HepG2 (cell line): ENCODE measurements around the gene TALDO1. TPM values are rescaled to one million over a fixed set of nuclear protein-coding genes. Genes with fewer than 3 reads are reported as not detected.

Experiments used
- CREB1 ChIP-seq, 2 experiments: fragments of 450-650 bp in 1 of 2; IDR thresholded peaks; 2 replicates each; pipeline ENCODE4 v1.6.1; 2016 to 2017; ENCODE audit warnings: control low read depth in 1 of 2, mild to moderate bottlenecking in 1 of 2, missing compliant biosample characterization in 1 of 2, missing genetic modification characterization in 1 of 2
- ELF3 ChIP-seq: IDR thresholded peaks from 2 replicates; pipeline ENCODE4 v1.6.1; 2016; ENCODE audit warnings: missing genetic modification reagents, missing compliant biosample characterization
- FOXM1 ChIP-seq: sonication (generic); formaldehyde crosslinking; IDR thresholded peaks from 2 replicates; pipeline ENCODE4 v1.5.0; 2020; ENCODE audit warnings: missing genetic modification reagents
- HDAC6 ChIP-seq: fragments of 200-600 bp; sonication (generic); IDR thresholded peaks from 2 replicates; pipeline ENCODE4 v1.7.0; 2017; ENCODE audit warnings: mild to moderate bottlenecking, antibody characterized with exemption, low read length, low read depth
- KDM1A ChIP-seq: IDR thresholded peaks from 2 replicates; pipeline ENCODE4 v1.6.1; 2016; ENCODE audit warnings: missing compliant biosample characterization
- KLF9 ChIP-seq: IDR thresholded peaks from 2 replicates; pipeline ENCODE4 v1.6.1; 2016; ENCODE audit warnings: low read depth
- NCOA2 ChIP-seq: sonication (generic); formaldehyde crosslinking; IDR thresholded peaks from 2 replicates; pipeline ENCODE4 v1.8.0; 2022; ENCODE audit warnings: inconsistent platforms
- NR3C1 ChIP-seq: sonication (generic); formaldehyde crosslinking; IDR thresholded peaks from 2 replicates; pipeline ENCODE4 v1.4.0; 2020; ENCODE audit warnings: missing genetic modification reagents
- RARA ChIP-seq: IDR thresholded peaks from 2 replicates; pipeline ENCODE4 v1.6.1; 2016; ENCODE audit warnings: missing genetic modification reagents, missing compliant biosample characterization
- RFX5 ChIP-seq: IDR thresholded peaks from 2 replicates; pipeline ENCODE4 v1.6.1; 2011; ENCODE audit warnings: low read depth, low read length, improper control_type of control experiment
- SIN3A ChIP-seq: IDR thresholded peaks from 2 replicates; pipeline ENCODE4 v1.6.1; 2011; ENCODE audit warnings: low read depth, mild to moderate bottlenecking, control low read depth, low read length, borderline replicate concordance
- TCF7 ChIP-seq: sonication (generic); IDR thresholded peaks from 2 replicates; pipeline ENCODE4 v1.6.1; 2016; ENCODE audit warnings: antibody characterized with exemption, low read depth
- TP53 ChIP-seq: sonication (generic); formaldehyde crosslinking; conservative IDR thresholded peaks from 2 replicates; pipeline ENCODE4 v1.4.0; 2020; ENCODE audit warnings: missing genetic modification reagents
- XRCC5 ChIP-seq: fragments of 200-400 bp; formaldehyde crosslinking; optimal IDR thresholded peaks from 2 replicates; pipeline ENCODE3; 2017; ENCODE audit warnings: mild to moderate bottlenecking, low read length
- ZC3H4 ChIP-seq: sonication (generic); formaldehyde crosslinking; IDR thresholded peaks from 2 replicates; pipeline ENCODE4 v1.4.0; 2020; ENCODE audit warnings: missing genetic modification reagents, borderline replicate concordance
- ZIK1 ChIP-seq: sonication (generic); formaldehyde crosslinking; IDR thresholded peaks from 2 replicates; pipeline ENCODE4 v1.5.0; 2020; ENCODE audit warnings: mild to moderate bottlenecking, low read depth, missing genetic modification reagents, borderline replicate concordance
- ZNF501 ChIP-seq: sonication (generic); formaldehyde crosslinking; IDR thresholded peaks from 2 replicates; pipeline ENCODE4 v1.5.1; 2020; ENCODE audit warnings: mild to moderate bottlenecking, moderate library complexity, missing genetic modification reagents
- ZNF552 ChIP-seq: sonication (generic); formaldehyde crosslinking; IDR thresholded peaks from 2 replicates; pipeline ENCODE4 v1.9.0; 2022; ENCODE audit warnings: missing genetic modification reagents, mild to moderate bottlenecking, borderline replicate concordance
- ZNF557 ChIP-seq: sonication (generic); formaldehyde crosslinking; IDR thresholded peaks from 2 replicates; pipeline ENCODE4 v1.4.0; 2020; ENCODE audit warnings: missing genetic modification reagents
- ZNF615 ChIP-seq: sonication (generic); formaldehyde crosslinking; IDR thresholded peaks from 2 replicates; pipeline ENCODE4 v1.5.0; 2020; ENCODE audit warnings: mild to moderate bottlenecking, missing genetic modification reagents, borderline replicate concordance
- ZNF766 ChIP-seq: sonication (generic); formaldehyde crosslinking; IDR thresholded peaks from 2 replicates; pipeline ENCODE4 v1.5.0; 2020; ENCODE audit warnings: missing genetic modification reagents, borderline replicate concordance
- ZNF782 ChIP-seq: sonication (generic); formaldehyde crosslinking; IDR thresholded peaks from 2 replicates; pipeline ENCODE4 v1.4.0; 2020; ENCODE audit warnings: missing genetic modification reagents, mild to moderate bottlenecking, borderline replicate concordance
- polyA plus RNA-seq, 8 experiments: library from polyadenylated mRNA; depleted of rRNA in 3 of 8; stranded (reverse) in 7 of 8; unstranded in 1 of 8; fragments of >200 nt; fragmentation: Illumina TruSeq in 4 of 8; extraction: Trizol in 4 of 8; gene quantifications; 2 replicates each; pipeline versions ENCODE4 v1.2.1 to v1.2.3, GENCODE V29; 2011 to 2016; ENCODE audit warnings: low read depth in 4 of 8, missing spikeins in 1 of 8, mixed read lengths in 1 of 8; ENCODE audit not compliant: insufficient read depth in 1 of 8
- total RNA-seq, 5 experiments: library from RNA; depleted of rRNA; stranded (reverse); fragments of >200 nt; fragmentation: Illumina TruSeq; extraction: Trizol; gene quantifications; 2 replicates each; pipeline ENCODE4 v1.2.3, GENCODE V29; 2016; ENCODE audit warnings: low read depth in 1 of 5
- TF ChIP-seq, protein P1 (sequence below): sonication (generic); formaldehyde crosslinking; conservative IDR thresholded peaks from 2 replicates; pipeline ENCODE4 v1.8.1; 2023; ENCODE audit warnings: missing genetic modification reagents
- TF ChIP-seq, protein P2 (sequence below): sonication (generic); formaldehyde crosslinking; IDR thresholded peaks from 2 replicates; pipeline ENCODE4 v1.5.1; 2020; ENCODE audit warnings: mild to moderate bottlenecking, missing genetic modification reagents
- TF ChIP-seq, protein P3 (sequence below): IDR thresholded peaks from 2 replicates; pipeline ENCODE4 v1.6.1; 2016; ENCODE audit warnings: missing biosample characterization, missing genetic modification reagents, low read depth

Gene TALDO1
- total and polyA plus RNA-seq, 2 of the 13 experiments (the other 11 are each of a cell fraction or from before 2014, with no cell fraction given), result 107 to 240 TPM

DNA sequence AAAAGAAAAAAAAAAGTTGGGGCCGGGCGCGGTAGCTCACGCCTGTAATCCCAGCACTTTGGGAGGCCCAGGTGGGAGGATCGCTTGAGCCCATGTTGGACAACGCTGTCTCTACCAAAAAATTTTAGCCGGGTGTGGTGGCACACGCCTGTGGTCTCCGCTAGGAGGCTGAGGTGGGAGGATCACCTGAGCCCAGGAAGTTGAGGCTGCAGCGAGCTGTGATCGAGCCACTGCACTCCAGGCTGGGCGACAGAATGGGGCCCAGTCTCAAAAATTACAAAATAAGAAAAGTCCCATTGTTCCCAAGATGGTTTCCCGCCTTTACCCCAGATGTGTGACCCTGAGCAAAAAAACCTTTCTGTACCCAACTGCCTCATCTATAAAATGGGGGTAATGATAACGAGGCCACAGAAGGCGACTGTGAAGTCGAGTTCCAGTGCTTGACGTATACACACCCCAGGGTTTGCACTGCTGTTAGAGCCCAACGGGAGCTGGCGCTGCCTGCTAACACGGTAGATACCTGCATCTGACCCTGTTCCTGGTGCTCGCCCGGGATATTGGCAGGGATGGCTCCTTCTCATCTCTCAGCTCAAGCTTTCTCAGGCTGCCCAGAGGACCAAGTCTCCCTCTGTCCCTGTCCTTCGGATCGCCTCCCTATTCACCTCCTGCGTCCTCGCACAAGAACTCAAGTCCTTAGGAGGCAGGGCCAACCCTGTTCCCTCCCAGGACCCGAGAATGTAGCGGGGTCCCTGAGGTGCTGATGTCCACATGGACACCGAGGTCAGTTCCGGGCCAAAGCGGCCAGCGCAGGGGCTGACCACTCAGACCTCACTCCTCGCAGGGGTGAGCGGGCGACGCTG, 61.4 kb downstream of the TALDO1 start (continued):
- TF ChIP-seq TCF7 (no peak), ZNF501 (CRISPR knock-in tag) (no peak), RARA (peak; percentile 55), ELF3 (CRISPR knock-in tag) (no peak), RFX5 (no peak), XRCC5 (no peak), ZC3H4 (CRISPR knock-in tag) (no peak), KDM1A (CRISPR knock-in tag) (0 out of 2 replicates have a peak, but pooled peaks have one; percentile 7), KLF9 (CRISPR knock-in tag) (no peak), ZNF552 (CRISPR knock-in tag) (no peak), TP53 (CRISPR knock-in tag) (no peak), SIN3A (peak; percentile 75; the same call in 1 of the 2 replicates), FOXM1 (CRISPR knock-in tag) (no peak), ZIK1 (CRISPR knock-in tag) (no peak), NR3C1 (CRISPR knock-in tag) (no peak), ZNF782 (no peak), CREB1 (IDR thresholded peaks at IDR 0.05) (no peak), CREB1 (CRISPR knock-in tag; IDR thresholded peaks at IDR 0.05) (no peak), ZNF557 (CRISPR knock-in tag) (no peak), ZNF615 (CRISPR knock-in tag) (no peak), NCOA2 (CRISPR knock-in tag) (no peak), ZNF766 (CRISPR knock-in tag) (no peak), HDAC6 (no peak)
- TF ChIP-seq, protein P1, sequence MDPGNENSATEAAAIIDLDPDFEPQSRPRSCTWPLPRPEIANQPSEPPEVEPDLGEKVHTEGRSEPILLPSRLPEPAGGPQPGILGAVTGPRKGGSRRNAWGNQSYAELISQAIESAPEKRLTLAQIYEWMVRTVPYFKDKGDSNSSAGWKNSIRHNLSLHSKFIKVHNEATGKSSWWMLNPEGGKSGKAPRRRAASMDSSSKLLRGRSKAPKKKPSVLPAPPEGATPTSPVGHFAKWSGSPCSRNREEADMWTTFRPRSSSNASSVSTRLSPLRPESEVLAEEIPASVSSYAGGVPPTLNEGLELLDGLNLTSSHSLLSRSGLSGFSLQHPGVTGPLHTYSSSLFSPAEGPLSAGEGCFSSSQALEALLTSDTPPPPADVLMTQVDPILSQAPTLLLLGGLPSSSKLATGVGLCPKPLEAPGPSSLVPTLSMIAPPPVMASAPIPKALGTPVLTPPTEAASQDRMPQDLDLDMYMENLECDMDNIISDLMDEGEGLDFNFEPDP (CRISPR knock-in tag), result no peak
- TF ChIP-seq, protein P2, sequence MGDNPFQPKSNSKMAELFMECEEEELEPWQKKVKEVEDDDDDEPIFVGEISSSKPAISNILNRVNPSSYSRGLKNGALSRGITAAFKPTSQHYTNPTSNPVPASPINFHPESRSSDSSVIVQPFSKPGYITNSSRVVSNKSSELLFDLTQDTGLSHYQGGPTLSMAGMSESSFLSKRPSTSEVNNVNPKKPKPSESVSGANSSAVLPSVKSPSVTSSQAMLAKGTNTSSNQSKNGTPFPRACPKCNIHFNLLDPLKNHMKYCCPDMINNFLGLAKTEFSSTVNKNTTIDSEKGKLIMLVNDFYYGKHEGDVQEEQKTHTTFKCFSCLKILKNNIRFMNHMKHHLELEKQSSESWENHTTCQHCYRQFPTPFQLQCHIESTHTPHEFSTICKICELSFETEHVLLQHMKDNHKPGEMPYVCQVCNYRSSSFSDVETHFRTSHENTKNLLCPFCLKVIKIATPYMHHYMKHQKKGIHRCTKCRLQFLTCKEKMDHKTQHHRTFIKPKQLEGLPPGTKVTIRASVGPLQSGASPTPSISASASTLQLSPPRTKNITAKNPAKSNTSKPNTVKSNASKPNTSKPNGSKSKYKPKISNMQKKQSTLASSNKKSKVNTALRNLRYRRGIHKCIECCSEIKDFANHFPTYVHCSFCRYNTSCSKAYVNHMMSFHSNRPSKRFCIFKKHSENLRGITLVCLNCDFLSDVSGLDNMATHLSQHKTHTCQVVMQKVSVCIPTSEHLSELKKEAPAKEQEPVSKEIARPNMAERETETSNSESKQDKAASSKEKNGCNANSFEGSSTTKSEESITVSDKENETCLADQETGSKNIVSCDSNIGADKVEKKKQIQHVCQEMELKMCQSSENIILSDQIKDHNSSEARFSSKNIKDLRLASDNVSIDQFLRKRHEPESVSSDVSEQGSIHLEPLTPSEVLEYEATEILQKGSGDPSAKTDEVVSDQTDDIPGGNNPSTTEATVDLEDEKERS (CRISPR knock-in tag), result no peak
- TF ChIP-seq, protein P3, sequence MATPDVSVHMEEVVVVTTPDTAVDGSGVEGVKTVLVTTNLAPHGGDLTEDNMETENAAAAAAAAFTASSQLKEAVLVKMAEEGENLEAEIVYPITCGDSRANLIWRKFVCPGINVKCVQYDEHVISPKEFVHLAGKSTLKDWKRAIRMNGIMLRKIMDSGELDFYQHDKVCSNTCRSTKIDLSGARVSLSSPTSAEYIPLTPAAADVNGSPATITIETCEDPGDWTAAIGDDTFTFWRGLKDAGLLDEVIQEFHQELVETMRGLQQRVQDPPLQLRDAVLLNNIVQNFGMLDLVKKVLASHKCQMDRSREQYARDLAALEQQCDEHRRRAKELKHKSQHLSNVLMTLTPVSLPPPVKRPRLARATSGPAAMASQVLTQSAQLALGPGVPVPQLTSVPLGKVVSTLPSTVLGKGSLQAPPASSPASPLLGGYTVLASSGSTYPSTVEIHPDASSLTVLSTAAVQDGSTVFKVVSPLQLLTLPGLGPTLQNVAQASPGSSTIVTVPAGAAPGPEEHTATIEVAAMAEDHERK (CRISPR knock-in tag), result no peak
